PC-9 (cell line): Measurements from ENCODE around the gene STAG1.

Experiments used
- CTCF ChIP-seq: fragments of 200-600 bp; sonication (generic); conservative IDR thresholded peaks from 2 replicates; pipeline ENCODE4 v1.6.1; 2017; ENCODE audit warnings: mixed run types, antibody characterized with exemption, mild to moderate bottlenecking, moderate library complexity
- EZH2 ChIP-seq: fragments of 200-600 bp; sonication (generic); IDR thresholded peaks from 2 replicates; pipeline ENCODE4 v1.8.0; 2017; ENCODE audit warnings: antibody characterized with exemption, low read depth

DNA sequence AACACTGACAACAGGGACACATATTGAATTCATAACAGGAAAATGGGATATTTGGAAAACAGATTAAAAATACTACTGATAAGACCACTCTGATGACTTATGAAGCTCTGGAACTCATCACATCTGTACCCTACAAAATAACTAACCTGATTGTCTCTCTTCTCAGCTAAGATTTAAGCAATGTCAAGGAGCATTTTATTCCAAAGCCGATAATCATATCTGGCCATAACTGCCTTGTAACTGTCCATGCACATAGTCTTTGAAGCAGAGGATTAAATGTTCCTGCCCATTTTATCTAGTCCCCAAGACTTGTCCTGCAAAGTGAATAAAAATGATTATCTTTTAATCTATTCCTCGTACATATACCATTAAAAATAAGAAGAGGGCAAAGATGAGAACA, 234.1 kb downstream of the STAG1 start:
- TF ChIP-seq CTCF (no peak), EZH2 (no peak)
